Daoy (cell line): ENCODE measurements around the gene SLC32A1. TPM values are rescaled to one million over a fixed set of nuclear protein-coding genes. Genes with fewer than 3 reads are reported as not detected.

Source experiments
- DNase-seq: peaks from one replicate; pipeline ENCODE4 v3.0.0-alpha.2; 2015; ENCODE audit warnings: low read depth
- total RNA-seq: library from RNA; depleted of rRNA; stranded (reverse); fragments of >200 nt; shearing (Covaris generic); gene quantifications from 2 replicates; pipeline ENCODE4 v1.2.3, GENCODE V29; 2014; rRNA removed

SLC32A1 gene
- total RNA-seq = not detected in 2 replicates

DNA sequence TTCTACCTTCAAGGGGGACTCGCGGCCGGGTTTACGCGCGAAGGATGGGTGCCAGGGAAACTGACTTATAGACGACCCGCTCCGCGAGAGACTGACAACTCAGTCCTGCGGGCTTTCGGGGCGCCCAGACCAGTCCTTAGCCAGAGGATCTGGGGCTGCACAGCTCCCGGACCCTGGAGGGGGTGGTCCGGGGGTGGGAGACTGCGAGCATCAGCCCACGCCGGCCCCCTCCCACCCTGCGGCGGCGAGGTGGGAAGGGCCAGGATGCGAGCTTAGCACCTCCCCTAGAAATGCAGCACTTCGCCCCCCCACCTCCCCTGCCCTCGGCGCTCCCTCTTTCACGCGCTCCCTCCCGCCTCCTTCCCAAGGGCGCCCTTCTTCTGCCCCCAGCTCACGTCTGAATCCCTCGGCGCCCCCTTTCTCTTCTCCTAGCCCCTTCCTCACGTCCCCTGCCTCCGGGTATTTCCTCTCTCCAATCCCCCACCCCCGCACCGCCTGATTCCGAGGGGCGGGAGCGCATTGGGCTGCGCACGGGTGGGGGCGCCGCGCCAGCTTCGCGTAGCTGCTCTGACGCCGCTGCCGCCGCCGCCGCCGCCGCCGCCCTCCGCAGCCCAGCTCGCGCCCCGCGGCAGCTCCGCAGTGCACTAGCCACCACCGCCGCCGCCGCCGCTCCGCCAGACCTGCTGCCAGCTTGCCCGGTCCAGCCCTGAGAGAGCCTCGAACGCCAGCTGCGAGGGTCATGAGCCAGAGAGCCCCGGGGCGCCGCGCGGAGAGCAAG lies at the start of gene SLC32A1:
Gene SLC32A1 (plus strand): TSS at position 639 of the 778 bp plus-strand sequence. CDS start 239 bp downstream, outside the sequence.
- peak; percentile 13 for DNase-seq

- DNase-seq = no peak
These were observed 49.5 kb upstream of the SLC32A1 start for GRCh38 chr20:38674765-38675133.

- DNase-seq = no peak
These were observed 47.7 kb upstream of the SLC32A1 start for GRCh38 chr20:38676576-38676975.

- DNase-seq = no peak
These were observed 43.6 kb upstream of the SLC32A1 start for GRCh38 chr20:38680500-38681306.

- DNase-seq = no peak
These were observed 39.0 kb upstream of the SLC32A1 start for GRCh38 chr20:38685271-38685670.

GRCh38 chr20:38685853-38686473 lies 38.3 kb upstream of the SLC32A1 start:
- peak; percentile 27 for DNase-seq

- peak; percentile 34 for DNase-seq
These were observed 31.6 kb upstream of the SLC32A1 start for GRCh38 chr20:38692436-38693411.

- no peak for DNase-seq
These were observed 27.0 kb upstream of the SLC32A1 start for GRCh38 chr20:38697306-38697705.

- no peak for DNase-seq
These were observed 25.7 kb upstream of the SLC32A1 start for GRCh38 chr20:38698541-38698940.

GRCh38 chr20:38700141-38700540 lies 24.1 kb upstream of the SLC32A1 start:
- no peak for DNase-seq

DNA sequence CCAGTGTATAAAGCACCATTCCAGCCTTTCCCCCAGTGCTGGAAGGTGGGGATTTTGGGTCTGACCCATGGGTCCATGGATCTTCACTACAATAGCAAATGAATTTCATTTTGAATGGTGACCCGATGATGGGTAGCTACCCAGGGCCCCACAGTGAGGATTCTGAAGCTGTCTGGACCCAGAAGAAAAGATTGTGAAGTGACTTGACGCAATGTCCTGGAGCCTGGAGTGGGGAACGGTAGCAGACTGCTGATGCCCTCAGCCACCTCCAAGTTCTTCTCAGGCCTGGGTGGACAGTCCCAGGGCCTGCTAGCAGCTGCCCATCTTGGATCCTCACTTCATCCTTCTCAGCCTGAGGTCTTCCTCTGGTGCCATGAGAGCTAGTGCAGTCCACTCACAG lies 23.4 kb upstream of the SLC32A1 start:
- no peak for DNase-seq

- DNase-seq = no peak
These were observed 20.8 kb upstream of the SLC32A1 start for GRCh38 chr20:38703526-38703925.

DNA sequence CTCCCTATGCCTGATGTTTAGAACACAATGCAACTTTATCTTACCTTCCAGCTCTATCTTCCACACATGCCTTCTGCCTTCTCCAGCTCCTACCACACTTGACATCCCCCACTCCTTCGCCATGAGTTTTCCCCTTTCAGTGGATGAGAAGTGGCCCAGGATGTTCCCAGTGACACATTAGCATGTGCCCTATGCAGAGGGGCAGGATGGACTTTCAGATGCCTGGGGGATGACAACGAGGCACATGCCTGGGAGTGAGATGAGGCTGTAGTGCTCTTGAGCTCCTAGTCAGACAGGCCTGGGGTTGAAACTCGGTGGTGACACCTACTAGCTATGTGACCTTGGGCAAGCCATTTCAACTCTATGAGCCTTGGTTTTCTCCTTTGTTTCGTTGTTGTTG lies 20.1 kb upstream of the SLC32A1 start:
- DNase-seq = no peak

GRCh38 chr20:38706509-38706908 lies 17.8 kb upstream of the SLC32A1 start:
- DNase-seq = no peak

DNA sequence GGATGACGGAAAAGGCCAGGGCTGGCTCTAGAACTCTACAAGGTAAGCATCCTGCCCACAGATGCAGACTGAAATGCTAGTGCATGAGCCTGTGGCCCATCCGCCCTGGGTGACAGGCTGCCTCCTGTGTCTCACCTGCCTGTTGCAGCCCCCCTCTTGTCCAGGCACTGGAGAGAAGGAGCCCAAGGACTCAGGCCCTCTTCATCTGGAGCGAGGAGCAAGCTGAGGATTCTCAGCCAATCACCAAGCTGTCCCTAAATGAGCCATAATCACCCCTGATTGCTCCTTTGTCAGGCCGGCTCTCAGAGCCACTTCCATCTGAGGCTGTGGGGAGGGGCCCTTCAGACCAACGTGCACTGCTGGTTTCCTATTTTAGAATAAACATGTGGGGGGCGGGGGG lies 10.0 kb upstream of the SLC32A1 start:
- DNase-seq = no peak

DNA sequence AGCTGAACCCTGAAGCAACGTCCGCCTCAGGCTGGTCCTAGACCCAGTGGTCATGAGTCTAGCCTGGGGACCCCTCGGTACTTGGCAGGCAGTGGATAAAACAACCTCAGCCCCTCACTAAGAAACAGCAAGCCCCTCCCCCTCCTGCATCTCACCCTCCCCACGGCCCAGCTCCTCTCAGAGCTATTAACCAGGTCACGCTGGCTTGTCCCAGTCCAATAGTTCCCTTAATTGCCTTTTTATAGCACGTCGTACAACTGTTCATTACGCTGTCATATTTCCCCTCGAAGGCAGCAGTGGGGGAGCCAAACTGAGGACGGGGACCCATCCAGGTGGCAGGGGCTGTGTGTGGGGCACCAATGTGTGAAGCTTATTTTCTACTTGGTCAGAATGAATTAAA lies 8.6 kb upstream of the SLC32A1 start:
- DNase-seq = no peak

GRCh38 chr20:38722683-38723016 lies 1.6 kb upstream of the SLC32A1 start:
- no peak for DNase-seq

DNA sequence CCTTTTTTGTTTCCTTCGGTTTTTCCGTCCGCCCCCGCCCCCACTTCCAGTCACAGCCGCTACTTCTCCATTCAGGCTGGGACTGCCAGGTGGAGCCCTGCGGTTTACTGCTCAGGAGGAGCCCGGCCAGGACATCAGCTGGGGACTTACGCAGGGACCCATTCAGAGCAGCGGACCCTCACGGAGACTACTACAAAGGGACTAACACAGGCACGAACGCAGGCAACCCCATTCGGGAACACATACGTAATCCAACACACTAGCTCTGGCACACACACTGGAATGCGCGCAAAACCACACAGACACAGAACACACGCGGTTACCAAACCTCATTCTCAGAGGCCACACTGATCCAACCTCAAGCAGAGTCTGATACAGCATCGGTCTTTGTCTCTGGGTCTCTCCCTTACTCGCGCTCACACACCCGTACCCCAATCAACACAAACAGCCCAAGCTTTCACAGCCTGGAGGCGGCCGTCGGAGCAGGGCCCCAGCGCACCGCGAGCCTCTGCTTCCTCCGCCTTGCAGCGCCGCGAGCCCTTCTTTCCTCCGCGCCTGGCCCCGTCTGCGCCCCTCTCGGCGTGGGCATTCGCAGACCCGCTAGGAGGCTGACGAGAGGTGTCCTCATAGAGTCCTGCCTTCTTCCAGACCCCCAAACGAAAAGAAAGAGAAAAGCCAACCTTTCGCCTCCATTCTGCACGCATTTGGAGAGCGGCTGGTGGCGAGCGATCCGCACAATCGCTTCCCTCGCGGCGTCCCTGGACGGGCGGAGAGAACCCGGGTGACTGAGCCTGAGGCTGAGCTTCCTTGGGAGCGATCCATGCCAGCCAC lies 1.1 kb upstream of the SLC32A1 start:
- DNase-seq = peak; percentile 19

DNA sequence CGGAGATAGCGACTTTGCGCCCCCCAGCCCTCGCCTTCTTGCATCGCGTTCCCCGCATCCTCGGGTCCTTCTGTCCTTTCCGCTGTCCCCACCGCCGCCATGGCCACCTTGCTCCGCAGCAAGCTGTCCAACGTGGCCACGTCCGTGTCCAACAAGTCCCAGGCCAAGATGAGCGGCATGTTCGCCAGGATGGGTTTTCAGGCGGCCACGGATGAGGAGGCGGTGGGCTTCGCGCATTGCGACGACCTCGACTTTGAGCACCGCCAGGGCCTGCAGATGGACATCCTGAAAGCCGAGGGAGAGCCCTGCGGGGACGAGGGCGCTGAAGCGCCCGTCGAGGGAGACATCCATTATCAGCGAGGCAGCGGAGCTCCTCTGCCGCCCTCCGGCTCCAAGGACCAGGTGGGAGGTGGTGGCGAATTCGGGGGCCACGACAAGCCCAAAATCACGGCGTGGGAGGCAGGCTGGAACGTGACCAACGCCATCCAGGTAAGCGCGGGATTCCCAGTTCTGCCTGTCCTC lies 401 bp downstream of the SLC32A1 start:
- DNase-seq = no peak

GRCh38 chr20:38725148-38725901 lies 1.0 kb downstream of the SLC32A1 start:
- peak; percentile 4 for DNase-seq
